ENCODE measurements around the gene ATF1.

ATF1 gene

GRCh38 chr12:50734409-50735263, 29.3 kb upstream of the ATF1 start:
- Histone ChIP-seq H3K18ac (ENCODE audit: low read length) (no peak overlapping the region), H3K4me3 (ENCODE audit: low read depth, low read length) (no peak overlapping the region), H4K91ac (ENCODE audit: low read depth, low read length) (no peak overlapping the region), H3K27ac (ENCODE audit: low read depth, low read length) (no peak overlapping the region), H3K27me3 (ENCODE audit: insufficient read depth, low read length) (no peaks in the 10 kb centered on the region), H3K36me3 (ENCODE audit: control insufficient read depth in 1 of 2, insufficient read depth in 2 of 2, low read length in 2 of 2) (peaks cover 54 to 68% of the 10 kb centered on the region in 2 experiments), H3K4ac (ENCODE audit: low read depth, low read length) (no peak overlapping the region), H3K79me2 (ENCODE audit: control insufficient read depth, insufficient read depth, low read length, poor library complexity) (no peaks in the 10 kb centered on the region), H4K8ac (ENCODE audit: low read depth, low read length) (no peak overlapping the region), H3K4me2 (ENCODE audit: low read length) (no peak overlapping the region), H2BK120ac (ENCODE audit: insufficient read depth, low read length, poor library complexity) (no peak overlapping the region), H3K9ac (ENCODE audit: low read length) (no peak overlapping the region), H2BK5ac (ENCODE audit: low read depth, low read length, poor library complexity) (no peak overlapping the region), H2BK12ac (ENCODE audit: low read length) (no peak overlapping the region), H3K4me1 (ENCODE audit: control insufficient read depth in 1 of 2, insufficient read depth in 2 of 2, low read length in 2 of 2) (peaks cover 0 to 1% of the 10 kb centered on the region in 2 experiments), H4K12ac (ENCODE audit: low read depth, low read length) (no peak overlapping the region), H3K9me3 (ENCODE audit: insufficient read depth, low read depth, low read length) (no peaks in the 10 kb centered on the region), H2AK5ac (ENCODE audit: low read length) (no peak overlapping the region), H3K79me1 (ENCODE audit: low read length) (no peaks in the 10 kb centered on the region), H3K23ac (ENCODE audit: low read length) (no peak overlapping the region), H3K14ac (ENCODE audit: low read length) (no peak overlapping the region), H2AFZ (ENCODE audit: insufficient read depth, low read length, poor library complexity) (no peak overlapping the region)
- WGBS (ENCODE audit: extremely low coverage, insufficient coverage, insufficient read length), result no CpG with 5 or more reads among the region's 10 CpGs
- peak in 1 of 2 donors; percentile 56 for DNase-seq

GRCh38 chr12:50739611-50740010, 24.3 kb upstream of the ATF1 start:
- Histone ChIP-seq H3K4ac (ENCODE audit: low read depth, low read length) (no peak overlapping the region), H4K91ac (ENCODE audit: low read depth, low read length) (no peak overlapping the region)
- no CpG with 5 or more reads among the region's 7 CpGs for WGBS (ENCODE audit: extremely low coverage, insufficient coverage, insufficient read length)

GRCh38 chr12:50740307-50740706, 23.6 kb upstream of the ATF1 start:
- Histone ChIP-seq H2BK12ac (ENCODE audit: low read length) (no peak overlapping the region), H4K12ac (ENCODE audit: low read depth, low read length) (no peak overlapping the region), H3K4ac (ENCODE audit: low read depth, low read length) (no peak overlapping the region), H3K23ac (ENCODE audit: low read length) (no peak overlapping the region), H3K4me2 (ENCODE audit: low read length) (no peak overlapping the region), H2BK120ac (ENCODE audit: insufficient read depth, low read length, poor library complexity) (no peak overlapping the region), H4K8ac (ENCODE audit: low read depth, low read length) (no peak overlapping the region), H3K9ac (ENCODE audit: low read length) (no peak overlapping the region), H3K4me3 (ENCODE audit: low read depth, low read length) (no peak overlapping the region), H2BK5ac (ENCODE audit: low read depth, low read length, poor library complexity) (no peak overlapping the region), H4K91ac (ENCODE audit: low read depth, low read length) (no peak overlapping the region), H2AFZ (ENCODE audit: insufficient read depth, low read length, poor library complexity) (no peak overlapping the region), H2AK5ac (ENCODE audit: low read length) (no peak overlapping the region), H3K36me3 (ENCODE audit: control insufficient read depth in 1 of 2, insufficient read depth in 2 of 2, low read length in 2 of 2) (peaks cover 60 to 76% of the 10 kb centered on the region in 2 experiments), H3K27me3 (ENCODE audit: insufficient read depth, low read length) (no peaks in the 10 kb centered on the region), H3K9me3 (ENCODE audit: insufficient read depth, low read depth, low read length) (peaks cover 2% of the 10 kb centered on the region), H3K4me1 (ENCODE audit: control insufficient read depth in 1 of 2, insufficient read depth in 2 of 2, low read length in 2 of 2) (no peaks in the 10 kb centered on the region), H3K14ac (ENCODE audit: low read length) (no peak overlapping the region), H3K79me1 (ENCODE audit: low read length) (no peaks in the 10 kb centered on the region), H3K18ac (ENCODE audit: low read length) (peak overlapping the region; percentile 21), H3K27ac (ENCODE audit: low read depth, low read length) (no peak overlapping the region), H3K79me2 (ENCODE audit: control insufficient read depth, insufficient read depth, low read length, poor library complexity) (peaks cover 2% of the 10 kb centered on the region)
- WGBS (ENCODE audit: extremely low coverage, insufficient coverage, insufficient read length), result no CpG with 5 or more reads among the region's 2 CpGs
- DNase-seq, result no peak

More at GRCh38 chr12:50739611-50740010, 24.3 kb upstream of the ATF1 start:
- no peak overlapping the region for H3K14ac ChIP-seq (ENCODE audit: low read length)
- no peaks in the 10 kb centered on the region for H3K27me3 ChIP-seq (ENCODE audit: insufficient read depth, low read length)
- no peak overlapping the region for H3K23ac ChIP-seq (ENCODE audit: low read length)
- no peak overlapping the region for H2BK12ac ChIP-seq (ENCODE audit: low read length)
- H3K4me2 ChIP-seq (ENCODE audit: low read length), result no peak overlapping the region
- no peaks in the 10 kb centered on the region for H3K79me1 ChIP-seq (ENCODE audit: low read length)
- no peak overlapping the region for H3K18ac ChIP-seq (ENCODE audit: low read length)
- H2BK5ac ChIP-seq (ENCODE audit: low read depth, low read length, poor library complexity), result no peak overlapping the region
- peaks cover 2% of the 10 kb centered on the region for H3K79me2 ChIP-seq (ENCODE audit: control insufficient read depth, insufficient read depth, low read length, poor library complexity)
- peaks cover 2% of the 10 kb centered on the region for H3K9me3 ChIP-seq (ENCODE audit: insufficient read depth, low read depth, low read length)
- no peak overlapping the region for H3K4me3 ChIP-seq (ENCODE audit: low read depth, low read length)
- H3K27ac ChIP-seq (ENCODE audit: low read depth, low read length), result no peak overlapping the region
- H2BK120ac ChIP-seq (ENCODE audit: insufficient read depth, low read length, poor library complexity), result no peak overlapping the region
- H4K8ac ChIP-seq (ENCODE audit: low read depth, low read length), result no peak overlapping the region
- no peak overlapping the region for H4K12ac ChIP-seq (ENCODE audit: low read depth, low read length)
- no peaks in the 10 kb centered on the region for H3K4me1 ChIP-seq (ENCODE audit: control insufficient read depth in 1 of 2, insufficient read depth in 2 of 2, low read length in 2 of 2)
- DNase-seq, result peak; percentile 55 to 71
- H2AK5ac ChIP-seq (ENCODE audit: low read length), result no peak overlapping the region
- no peak overlapping the region for H2AFZ ChIP-seq (ENCODE audit: insufficient read depth, low read length, poor library complexity)
- peaks cover 62 to 75% of the 10 kb centered on the region in 2 experiments for H3K36me3 ChIP-seq (ENCODE audit: control insufficient read depth in 1 of 2, insufficient read depth in 2 of 2, low read length in 2 of 2)
- no peak overlapping the region for H3K9ac ChIP-seq (ENCODE audit: low read length)

GRCh38 chr12:50742776-50743175, 21.1 kb upstream of the ATF1 start:
- no peak overlapping the region for H3K9ac ChIP-seq (ENCODE audit: low read length)
- no peak overlapping the region for H3K14ac ChIP-seq (ENCODE audit: low read length)
- no peak overlapping the region for H3K4ac ChIP-seq (ENCODE audit: low read depth, low read length)
- H4K12ac ChIP-seq (ENCODE audit: low read depth, low read length), result no peak overlapping the region
- no peak overlapping the region for H2BK120ac ChIP-seq (ENCODE audit: insufficient read depth, low read length, poor library complexity)
- no peak overlapping the region for H3K4me2 ChIP-seq (ENCODE audit: low read length)
- H2BK5ac ChIP-seq (ENCODE audit: low read depth, low read length, poor library complexity), result no peak overlapping the region
- H3K4me3 ChIP-seq (ENCODE audit: low read depth, low read length), result no peak overlapping the region
- no peak overlapping the region for H2AK5ac ChIP-seq (ENCODE audit: low read length)
- H3K27me3 ChIP-seq (ENCODE audit: insufficient read depth, low read length), result no peaks in the 10 kb centered on the region
- H3K27ac ChIP-seq (ENCODE audit: low read depth, low read length), result no peak overlapping the region
- H3K9me3 ChIP-seq (ENCODE audit: insufficient read depth, low read depth, low read length), result peaks cover 2% of the 10 kb centered on the region
- DNase-seq, result no peak
- peaks cover 46 to 64% of the 10 kb centered on the region in 2 experiments for H3K36me3 ChIP-seq (ENCODE audit: control insufficient read depth in 1 of 2, insufficient read depth in 2 of 2, low read length in 2 of 2)
- no peak overlapping the region for H2BK12ac ChIP-seq (ENCODE audit: low read length)
- H4K91ac ChIP-seq (ENCODE audit: low read depth, low read length), result no peak overlapping the region
- no CpG with 5 or more reads among the region's 7 CpGs for WGBS (ENCODE audit: extremely low coverage, insufficient coverage, insufficient read length)
- H3K18ac ChIP-seq (ENCODE audit: low read length), result no peak overlapping the region
- no peak overlapping the region for H4K8ac ChIP-seq (ENCODE audit: low read depth, low read length)
- peaks cover 2% of the 10 kb centered on the region for H3K79me1 ChIP-seq (ENCODE audit: low read length)
- peaks cover 2 to 3% of the 10 kb centered on the region in 2 experiments for H3K4me1 ChIP-seq (ENCODE audit: control insufficient read depth in 1 of 2, insufficient read depth in 2 of 2, low read length in 2 of 2)
- no peak overlapping the region for H3K23ac ChIP-seq (ENCODE audit: low read length)
- H2AFZ ChIP-seq (ENCODE audit: insufficient read depth, low read length, poor library complexity), result no peak overlapping the region
- peaks cover 2% of the 10 kb centered on the region for H3K79me2 ChIP-seq (ENCODE audit: control insufficient read depth, insufficient read depth, low read length, poor library complexity)

Data from trophoblast cell (in vitro differentiated cells and primary cell).